ENCODE measurements around the gene NLGN1. TPM values are rescaled to one million over a fixed set of nuclear protein-coding genes. Genes with fewer than 3 reads are reported as not detected.

The NLGN1 gene
- total RNA-seq, 4 donors from 2014 or later = 12.9 to 20.9 (median 18.0) TPM

- no peak for DNase-seq (ENCODE audit: extremely low spot score)
- H3K36me3 ChIP-seq = no peaks in the 10 kb centered on the region
- intact Hi-C loops (cut with DNase I) = no loop called here
- TF ChIP-seq CTCF (IDR thresholded peaks at IDR 0.05) = no peak
- TF ChIP-seq POLR2AphosphoS5 (IDR thresholded peaks at IDR 0.05) = no peak
- no peak for TF ChIP-seq EP300 (IDR thresholded peaks at IDR 0.05)
- TF ChIP-seq POLR2A (IDR thresholded peaks at IDR 0.05; ENCODE audit: low read depth) = no peak
- no peaks in the 10 kb centered on the region for H3K4me1 ChIP-seq
- H3K27ac ChIP-seq (replicated peaks in 1 of 4) = no peak overlapping the region
- H3K9me3 ChIP-seq = no peaks in the 10 kb centered on the region
- no peak overlapping the region for H3K4me3 ChIP-seq
- no peaks in the 10 kb centered on the region for H3K27me3 ChIP-seq
Observed at GRCh38 chr3:174046311-174046710, 648.8 kb downstream of the NLGN1 start.

GRCh38 chr3:174049472-174049871 lies 651.9 kb downstream of the NLGN1 start:
- 84% methylated on average over 3 of the region's 3 CpGs for WGBS
- TF ChIP-seq POLR2AphosphoS5 (IDR thresholded peaks at IDR 0.05) = no peak
- intact Hi-C loops (cut with DNase I) = no loop called here

GRCh38 chr3:174051191-174051590 lies 653.6 kb downstream of the NLGN1 start:
- intact Hi-C loops (cut with DNase I) = no loop called here
- H3K27ac ChIP-seq (replicated peaks in 1 of 4) = no peak overlapping the region
- H3K36me3 ChIP-seq = no peaks in the 10 kb centered on the region
- H3K27me3 ChIP-seq = no peaks in the 10 kb centered on the region
- DNase-seq (ENCODE audit: extremely low spot score) = no peak
- no peak for TF ChIP-seq CTCF (IDR thresholded peaks at IDR 0.05)
- H3K9me3 ChIP-seq = no peaks in the 10 kb centered on the region
- H3K4me1 ChIP-seq = no peaks in the 10 kb centered on the region
- WGBS = 100% methylated on average over 5 of the region's 5 CpGs
- no peak overlapping the region for H3K4me3 ChIP-seq

More at GRCh38 chr3:174049472-174049871, 651.9 kb downstream of the NLGN1 start:
- no peak overlapping the region for H3K4me3 ChIP-seq
- DNase-seq (ENCODE audit: extremely low spot score) = no peak
- H3K27me3 ChIP-seq = no peaks in the 10 kb centered on the region
- H3K9me3 ChIP-seq = no peaks in the 10 kb centered on the region
- H3K4me1 ChIP-seq = no peaks in the 10 kb centered on the region
- no peak overlapping the region for H3K27ac ChIP-seq (replicated peaks in 1 of 4)
- no peaks in the 10 kb centered on the region for H3K36me3 ChIP-seq

GRCh38 chr3:174058804-174059203 lies 661.3 kb downstream of the NLGN1 start:
- intact Hi-C loops (cut with DNase I) = no loop called here
- WGBS = 93% methylated on average over 4 of the region's 4 CpGs
- Histone ChIP-seq H3K27ac (replicated peaks in 1 of 4) (no peak overlapping the region), H3K4me3 (no peak overlapping the region), H3K36me3 (no peaks in the 10 kb centered on the region), H3K27me3 (no peaks in the 10 kb centered on the region), H3K9me3 (peaks cover 0 to 7% (median 3%) of the 10 kb centered on the region in 4 donors), H3K4me1 (no peaks in the 10 kb centered on the region)
- no peak for TF ChIP-seq POLR2AphosphoS5 (IDR thresholded peaks at IDR 0.05)
- no peak for TF ChIP-seq CTCF (IDR thresholded peaks at IDR 0.05)
- no peak for TF ChIP-seq POLR2A (IDR thresholded peaks at IDR 0.05; ENCODE audit: low read depth)
- no peak for TF ChIP-seq EP300 (IDR thresholded peaks at IDR 0.05)
- no peak for DNase-seq (ENCODE audit: extremely low spot score)

GRCh38 chr3:174060431-174060830 lies 662.9 kb downstream of the NLGN1 start:
- Histone ChIP-seq H3K4me1 (no peaks in the 10 kb centered on the region), H3K4me3 (no peak overlapping the region), H3K27ac (replicated peaks in 1 of 4) (no peak overlapping the region), H3K27me3 (no peaks in the 10 kb centered on the region), H3K36me3 (no peaks in the 10 kb centered on the region), H3K9me3 (peaks cover 0 to 7% (median 3%) of the 10 kb centered on the region in 4 donors)
- WGBS = 89% methylated on average over 2 of the region's 2 CpGs
- DNase-seq (ENCODE audit: extremely low spot score) = no peak
- intact Hi-C loops (cut with DNase I) = no loop called here
- no peak for TF ChIP-seq POLR2AphosphoS5 (IDR thresholded peaks at IDR 0.05)
- no peak for TF ChIP-seq CTCF (IDR thresholded peaks at IDR 0.05)
- TF ChIP-seq POLR2A (IDR thresholded peaks at IDR 0.05; ENCODE audit: low read depth) = no peak
- TF ChIP-seq EP300 (IDR thresholded peaks at IDR 0.05) = no peak
